Left forelimb (tissue), 1 donor: ENCODE results near the gene TMEM170B.

Experiments
- DNase-seq: peaks from one replicate; pipeline ENCODE4 v3.0.0-alpha.2; 2018; ENCODE audit warnings: low spot score

The TMEM170B gene

GRCh38 chr6:11616200-11616611, 78.7 kb downstream of the TMEM170B start:
- no peak for DNase-seq

- DNase-seq: no peak
Observed at GRCh38 chr6:11618533-11618932, 81.0 kb downstream of the TMEM170B start.

GRCh38 chr6:11621119-11621518, 83.6 kb downstream of the TMEM170B start:
- no peak for DNase-seq

- no peak for DNase-seq
Observed at GRCh38 chr6:11622156-11622555, 84.6 kb downstream of the TMEM170B start.

GRCh38 chr6:11623272-11623671, 85.7 kb downstream of the TMEM170B start:
- DNase-seq: no peak

GRCh38 chr6:11625302-11625701, 87.8 kb downstream of the TMEM170B start:
- DNase-seq: no peak

- no peak for DNase-seq
Observed at GRCh38 chr6:11626356-11626755, 88.8 kb downstream of the TMEM170B start.

GRCh38 chr6:11628562-11628961, 91.0 kb downstream of the TMEM170B start:
- DNase-seq: no peak

- no peak for DNase-seq
Observed at GRCh38 chr6:11631008-11631407, 93.5 kb downstream of the TMEM170B start.

GRCh38 chr6:11631539-11631938, 94.0 kb downstream of the TMEM170B start:
- DNase-seq: no peak

- no peak for DNase-seq
Observed at GRCh38 chr6:11632231-11632630, 94.7 kb downstream of the TMEM170B start.

GRCh38 chr6:11632795-11633511, 95.4 kb downstream of the TMEM170B start:
- no peak for DNase-seq
